Dendritic cell treated with granulocyte-macrophage colony-stimulating factor and Interleukin-4, amounts not matched to agents 40 ng/mL and 50 ng/mL, for 4 days (primary cell): ENCODE measurements around the gene AFF3.

Source experiments
- H3K27ac Mint-ChIP-seq: one replicate; pipeline ENCODE4 v1.8.0; 2022; ENCODE audit warnings: mild to moderate bottlenecking, mixed read lengths
- H3K27me3 Mint-ChIP-seq: one replicate; pipeline ENCODE4 v1.8.0; 2022; ENCODE audit warnings: mild to moderate bottlenecking, mixed read lengths
- H3K36me3 Mint-ChIP-seq: one replicate; pipeline ENCODE4 v1.8.0; 2022; ENCODE audit warnings: low read depth, mixed read lengths
- H3K4me1 Mint-ChIP-seq: one replicate; pipeline ENCODE4 v1.8.0; 2022; ENCODE audit warnings: low read depth, mixed read lengths
- H3K4me3 Mint-ChIP-seq: one replicate; pipeline ENCODE4 v1.8.0; 2022; ENCODE audit warnings: mild to moderate bottlenecking, moderate library complexity, mixed read lengths
- H3K9me3 Mint-ChIP-seq: one replicate; pipeline ENCODE4 v1.8.0; 2022; ENCODE audit warnings: mixed read lengths
- intact Hi-C: fragments of 100-400 bp; cut with micrococcal nuclease; formaldehyde crosslinking; loops from one replicate; pipeline ENCODE4 v1.15.0; 2022

Gene AFF3

GRCh38 chr2:99851811-99852210 is 290.6 kb downstream of the AFF3 start:
- Mint-ChIP-seq H3K9me3 (no peaks in the 10 kb centered on the region), H3K36me3 (no peaks in the 10 kb centered on the region), H3K27me3 (no peaks in the 10 kb centered on the region), H3K27ac (no peak overlapping the region), H3K4me1 (no peaks in the 10 kb centered on the region), H3K4me3 (no peak overlapping the region)
- intact Hi-C loops: no loop called here

GRCh38 chr2:99851089-99851488 is 291.3 kb downstream of the AFF3 start:
- H3K36me3 Mint-ChIP-seq: no peaks in the 10 kb centered on the region
- no peak overlapping the region for H3K27ac Mint-ChIP-seq
- H3K4me1 Mint-ChIP-seq: no peaks in the 10 kb centered on the region

GRCh38 chr2:99850084-99850710 is 292.2 kb downstream of the AFF3 start:
- Mint-ChIP-seq H3K27me3 (no peaks in the 10 kb centered on the region), H3K27ac (no peak overlapping the region), H3K36me3 (no peaks in the 10 kb centered on the region), H3K4me1 (no peaks in the 10 kb centered on the region), H3K4me3 (no peak overlapping the region), H3K9me3 (no peaks in the 10 kb centered on the region)
- intact Hi-C loops: no loop called here

More at GRCh38 chr2:99851089-99851488, 291.3 kb downstream of the AFF3 start:
- intact Hi-C loops: no loop called here
- Mint-ChIP-seq H3K4me3 (no peak overlapping the region), H3K9me3 (no peaks in the 10 kb centered on the region), H3K27me3 (no peaks in the 10 kb centered on the region)

- H3K36me3 Mint-ChIP-seq: no peaks in the 10 kb centered on the region
- intact Hi-C loops: no loop called here
- H3K4me1 Mint-ChIP-seq: peaks cover 6% of the 10 kb centered on the region
- H3K27ac Mint-ChIP-seq: no peak overlapping the region
- H3K27me3 Mint-ChIP-seq: no peaks in the 10 kb centered on the region
- H3K4me3 Mint-ChIP-seq: no peak overlapping the region
- H3K9me3 Mint-ChIP-seq: no peaks in the 10 kb centered on the region
Observed at GRCh38 chr2:99846462-99847107, 295.8 kb downstream of the AFF3 start.

GRCh38 chr2:99845296-99845695 is 297.1 kb downstream of the AFF3 start:
- Mint-ChIP-seq H3K4me1 (peaks cover 16% of the 10 kb centered on the region), H3K9me3 (no peaks in the 10 kb centered on the region), H3K36me3 (no peaks in the 10 kb centered on the region), H3K27me3 (no peaks in the 10 kb centered on the region), H3K27ac (no peak overlapping the region), H3K4me3 (no peak overlapping the region)
- intact Hi-C loops: no loop called here

- H3K4me3 Mint-ChIP-seq: no peak overlapping the region
- no peaks in the 10 kb centered on the region for H3K27me3 Mint-ChIP-seq
- H3K4me1 Mint-ChIP-seq: peaks cover 16% of the 10 kb centered on the region
- intact Hi-C loops: no loop called here
- H3K27ac Mint-ChIP-seq: no peak overlapping the region
- H3K9me3 Mint-ChIP-seq: no peaks in the 10 kb centered on the region
- no peaks in the 10 kb centered on the region for H3K36me3 Mint-ChIP-seq
Observed at GRCh38 chr2:99842451-99842850, 299.9 kb downstream of the AFF3 start.

- Mint-ChIP-seq H3K4me3 (no peak overlapping the region), H3K27me3 (no peaks in the 10 kb centered on the region), H3K27ac (no peak overlapping the region), H3K36me3 (no peaks in the 10 kb centered on the region), H3K4me1 (peaks cover 18% of the 10 kb centered on the region), H3K9me3 (no peaks in the 10 kb centered on the region)
- intact Hi-C loops: no loop called here
Observed at GRCh38 chr2:99841749-99842148, 300.6 kb downstream of the AFF3 start.

- intact Hi-C loops: no loop called here
- Mint-ChIP-seq H3K27me3 (no peaks in the 10 kb centered on the region), H3K36me3 (no peaks in the 10 kb centered on the region), H3K4me1 (peaks cover 20% of the 10 kb centered on the region), H3K9me3 (no peaks in the 10 kb centered on the region), H3K4me3 (no peak overlapping the region), H3K27ac (no peak overlapping the region)
Observed at GRCh38 chr2:99840831-99841230, 301.6 kb downstream of the AFF3 start.

GRCh38 chr2:99836690-99837605 is 305.4 kb downstream of the AFF3 start:
- no peaks in the 10 kb centered on the region for H3K36me3 Mint-ChIP-seq
- peaks cover 18% of the 10 kb centered on the region for H3K4me1 Mint-ChIP-seq
- no peak overlapping the region for H3K4me3 Mint-ChIP-seq
- no peaks in the 10 kb centered on the region for H3K27me3 Mint-ChIP-seq
- intact Hi-C loops: no loop called here
- peaks cover 11% of the 10 kb centered on the region for H3K9me3 Mint-ChIP-seq
- no peak overlapping the region for H3K27ac Mint-ChIP-seq

- intact Hi-C loops: no loop called here
- Mint-ChIP-seq H3K4me1 (peaks cover 4% of the 10 kb centered on the region), H3K9me3 (peaks cover 16% of the 10 kb centered on the region), H3K36me3 (no peaks in the 10 kb centered on the region), H3K27ac (no peak overlapping the region), H3K4me3 (no peak overlapping the region), H3K27me3 (no peaks in the 10 kb centered on the region)
Observed at GRCh38 chr2:99834426-99834825, 308.0 kb downstream of the AFF3 start.

- H3K27me3 Mint-ChIP-seq: no peaks in the 10 kb centered on the region
- no peak overlapping the region for H3K27ac Mint-ChIP-seq
- H3K4me1 Mint-ChIP-seq: peaks cover 4% of the 10 kb centered on the region
- H3K9me3 Mint-ChIP-seq: peaks cover 20% of the 10 kb centered on the region
- intact Hi-C loops: no loop called here
- H3K36me3 Mint-ChIP-seq: no peaks in the 10 kb centered on the region
- H3K4me3 Mint-ChIP-seq: no peak overlapping the region
Observed at GRCh38 chr2:99833586-99834201, 308.7 kb downstream of the AFF3 start.

- Mint-ChIP-seq H3K36me3 (no peaks in the 10 kb centered on the region), H3K9me3 (peaks cover 20% of the 10 kb centered on the region)
- intact Hi-C loops: no loop called here
Observed at GRCh38 chr2:99832926-99833325, 309.5 kb downstream of the AFF3 start.

GRCh38 chr2:99831772-99832171 is 310.6 kb downstream of the AFF3 start:
- intact Hi-C loops: no loop called here
- no peaks in the 10 kb centered on the region for H3K27me3 Mint-ChIP-seq
- H3K36me3 Mint-ChIP-seq: no peaks in the 10 kb centered on the region
- no peak overlapping the region for H3K4me3 Mint-ChIP-seq
- peaks cover 20% of the 10 kb centered on the region for H3K9me3 Mint-ChIP-seq
- peaks cover 21% of the 10 kb centered on the region for H3K4me1 Mint-ChIP-seq
- no peak overlapping the region for H3K27ac Mint-ChIP-seq

More at GRCh38 chr2:99832926-99833325, 309.5 kb downstream of the AFF3 start:
- Mint-ChIP-seq H3K4me1 (peaks cover 12% of the 10 kb centered on the region), H3K4me3 (no peak overlapping the region), H3K27ac (no peak overlapping the region), H3K27me3 (no peaks in the 10 kb centered on the region)
